GM18520 (cell line): Measurements from ENCODE around the gene SRSF4.
"Not testable (repeated sequence)": the region's sequence is repeated elsewhere in the genome, so short reads cannot be mapped to it uniquely, and the experiment has no call there.

Experiments used
- ATAC-seq: cut with Tn5 transposase; IDR thresholded peaks from one replicate; pipeline ENCODE4 v1.9.1; 2021; ENCODE audit not compliant: unreplicated experiment

SRSF4 gene

DNA sequence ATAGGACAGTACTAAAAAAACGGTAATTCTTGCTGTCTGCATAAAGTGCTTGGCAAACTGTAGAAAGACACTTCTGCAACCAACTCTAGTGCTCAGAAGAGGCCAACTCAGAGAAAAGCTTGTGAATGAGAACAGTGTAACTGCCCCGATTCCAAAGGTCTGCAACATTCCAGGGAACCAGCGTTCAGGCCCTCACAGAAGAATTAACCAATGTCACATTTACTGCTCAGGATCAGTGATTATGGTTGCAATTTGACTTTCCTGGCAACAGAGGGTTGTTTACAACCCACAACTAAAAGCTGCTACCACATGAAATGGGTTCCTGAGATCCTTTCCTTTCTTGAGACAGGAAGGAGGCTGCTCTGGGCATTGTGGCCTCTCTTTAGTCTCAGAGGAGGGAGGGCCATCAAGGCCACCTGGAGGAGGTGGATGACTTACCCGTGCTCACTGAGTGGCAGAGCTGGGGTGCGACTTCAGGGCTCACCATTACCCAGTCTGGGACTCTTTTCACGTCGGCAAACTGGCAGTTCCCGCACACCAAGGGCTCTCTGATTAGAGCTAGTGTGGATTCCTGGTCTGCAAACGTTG, 15.3 kb downstream of the SRSF4 start:
- ATAC-seq = no peak

DNA sequence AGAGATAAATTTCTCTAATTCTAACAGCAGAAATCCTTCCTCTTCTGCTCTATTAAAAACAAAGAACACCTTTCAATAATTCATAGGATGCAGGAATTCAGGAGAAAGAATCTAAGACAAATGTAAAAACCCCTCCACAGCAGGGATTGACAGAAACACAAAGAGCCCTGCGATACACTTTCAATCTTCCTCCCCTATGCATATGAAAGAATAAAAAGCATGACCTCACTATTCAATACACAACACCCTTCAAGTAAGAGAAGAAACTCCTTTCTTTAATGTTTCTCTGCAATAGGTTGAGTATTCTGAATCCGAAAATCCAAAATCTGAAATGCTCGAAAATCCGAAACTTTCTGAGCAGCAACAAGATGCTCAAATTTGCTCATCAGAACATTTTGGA, 17.1 kb downstream of the SRSF4 start:
- ATAC-seq = no peak

DNA sequence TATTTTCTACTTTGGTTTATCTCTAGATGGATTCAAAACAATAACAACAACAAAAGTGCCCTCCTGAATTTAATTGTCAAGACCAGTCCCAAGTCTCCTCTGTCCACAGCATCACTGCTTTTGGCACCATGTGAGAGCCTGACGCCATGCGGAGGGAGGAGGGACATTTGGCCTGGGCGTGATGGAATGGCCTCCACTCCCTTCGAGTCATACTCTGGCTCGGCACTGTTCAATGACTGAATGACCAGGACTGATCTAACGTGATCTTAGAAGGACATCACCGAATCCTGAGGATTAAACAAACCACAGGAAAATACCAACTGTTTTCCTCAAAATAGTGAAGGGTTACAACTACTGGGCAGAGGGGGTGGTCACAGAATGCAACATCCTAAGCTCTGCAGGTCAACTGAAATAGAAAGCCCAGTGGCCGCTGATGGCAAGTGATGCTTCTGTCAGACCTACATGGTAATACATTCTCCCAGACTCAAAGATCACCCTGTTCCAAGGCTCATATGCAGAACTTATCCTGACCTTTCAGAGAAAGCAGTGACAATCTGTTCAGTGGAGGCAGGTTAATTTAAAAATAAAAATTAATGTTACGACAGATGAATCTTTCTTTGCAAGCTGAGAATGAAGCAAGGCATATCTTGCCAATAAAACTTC, 19.1 kb downstream of the SRSF4 start:
- no peak for ATAC-seq

DNA sequence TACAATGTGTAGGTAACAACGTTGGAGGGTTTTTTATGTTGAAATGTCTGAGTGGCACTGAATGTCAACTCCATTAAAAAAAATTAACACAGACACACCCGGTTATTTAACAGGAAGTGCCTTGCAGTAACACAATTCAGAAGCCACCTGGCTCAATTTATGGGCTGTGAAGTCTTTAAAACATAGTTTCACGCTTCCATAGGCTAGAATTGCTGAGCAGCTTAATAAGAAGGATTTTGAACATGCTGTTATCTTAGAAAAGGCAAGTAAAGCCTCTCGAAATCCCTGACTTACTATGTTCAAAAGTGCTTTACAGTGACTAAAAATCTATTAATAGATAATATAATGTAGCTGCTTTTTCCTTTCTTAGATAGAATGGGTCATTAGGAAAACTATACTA, 19.7 kb downstream of the SRSF4 start:
- ATAC-seq = no peak

DNA sequence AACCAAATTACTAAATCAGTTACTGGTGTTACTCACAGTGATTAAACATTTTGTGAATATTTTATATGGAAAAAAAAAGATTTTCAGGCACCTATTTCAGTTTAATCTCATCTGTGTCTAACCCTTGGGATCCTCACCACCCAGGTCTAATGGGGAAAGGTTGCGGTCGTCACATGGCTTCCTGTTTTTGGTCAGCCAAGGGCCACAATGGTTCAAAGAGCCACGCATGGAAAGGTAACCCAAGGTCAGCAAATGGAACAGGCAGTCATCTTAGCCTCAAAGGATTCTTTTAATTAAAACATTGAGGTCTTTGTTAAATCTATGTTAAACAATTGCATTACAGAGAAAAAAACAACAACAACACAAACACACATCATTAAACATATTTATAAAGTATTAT, 21.9 kb downstream of the SRSF4 start:
- no peak for ATAC-seq

DNA sequence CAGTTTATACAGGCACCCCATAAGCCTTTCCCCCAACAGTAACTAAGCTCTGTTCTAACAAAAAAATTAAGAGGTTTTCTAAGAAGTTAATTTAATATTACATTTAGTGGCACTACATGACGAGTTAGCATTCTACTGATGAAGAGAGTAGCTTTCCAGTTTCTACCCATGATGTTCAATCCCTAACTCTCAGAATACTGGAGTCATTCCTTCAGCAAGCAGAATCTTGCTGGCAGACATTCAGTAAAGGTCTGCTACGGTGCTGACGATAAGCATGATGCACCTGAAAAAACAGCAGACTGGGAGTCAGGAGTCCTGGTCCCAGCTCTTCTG, 24.5 kb downstream of the SRSF4 start:
- ATAC-seq = no peak

DNA sequence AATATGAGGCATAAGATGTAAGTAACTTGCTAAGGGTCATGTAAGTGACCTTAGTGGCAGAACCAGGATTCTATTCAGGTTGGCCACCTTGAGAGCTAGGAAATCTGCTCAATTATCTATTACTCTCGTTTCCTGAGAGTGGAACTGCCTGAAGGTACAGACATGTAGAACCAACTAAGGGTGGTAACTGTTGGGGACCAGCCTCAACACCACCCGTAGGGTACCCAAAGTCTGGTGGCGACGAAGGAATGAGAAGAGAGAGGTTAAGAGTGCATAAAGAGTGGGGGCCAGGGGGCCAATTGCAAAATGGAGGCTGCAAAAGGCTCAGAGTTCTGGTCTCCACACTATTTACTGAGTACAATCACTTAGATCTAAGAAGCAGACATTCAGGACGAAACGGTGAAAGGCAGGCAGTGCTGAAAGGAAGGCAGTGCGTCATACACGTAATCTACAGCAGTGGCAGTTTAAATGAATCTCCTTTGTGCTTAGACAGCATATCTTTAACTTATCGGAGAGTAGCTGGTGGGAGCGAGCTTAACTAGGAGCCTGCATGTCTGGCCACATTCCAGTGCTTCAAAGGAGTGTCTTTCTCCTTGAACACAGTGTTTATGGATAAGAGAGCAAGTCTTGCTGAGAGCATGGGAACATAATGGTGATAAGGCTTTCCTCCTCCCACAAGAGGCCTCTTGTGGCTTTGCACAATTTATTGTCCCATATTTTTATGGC, 25.0 kb downstream of the SRSF4 start:
- ATAC-seq = no peak

DNA sequence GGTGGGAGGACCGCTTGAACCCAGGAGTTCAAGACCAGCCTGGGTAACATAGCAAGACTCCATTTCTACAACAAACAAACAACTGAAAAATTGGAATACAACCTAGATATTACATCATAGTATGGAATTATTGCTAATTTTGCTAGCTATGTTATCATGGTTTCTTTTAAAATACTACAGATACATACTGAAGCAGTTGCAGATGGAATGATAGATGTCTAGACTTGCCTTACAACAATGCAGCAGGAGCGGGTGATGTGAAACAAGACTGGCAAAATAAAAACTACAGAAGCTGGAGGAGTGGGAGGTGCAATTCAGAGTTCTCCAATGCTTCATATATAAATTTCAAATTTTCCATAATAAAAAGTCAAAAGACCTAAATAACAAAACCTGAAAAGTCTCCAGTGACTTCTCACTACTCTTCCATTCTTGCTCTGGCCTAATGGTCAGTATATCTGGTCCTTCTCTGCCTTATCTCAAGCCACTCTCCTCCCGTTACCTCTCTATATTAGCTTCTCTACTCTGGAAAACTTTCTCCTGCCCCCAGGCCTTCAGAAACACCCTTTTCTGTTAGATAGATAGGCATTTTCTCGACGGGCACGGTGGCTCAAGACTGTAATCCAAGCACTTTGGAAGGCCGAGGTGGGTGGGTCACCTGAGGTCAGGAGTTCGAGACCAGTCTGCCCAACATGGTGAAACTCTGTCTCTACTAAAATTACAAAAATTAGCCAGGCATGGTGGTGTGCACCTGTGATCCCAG, 29.5 kb downstream of the SRSF4 start:
- ATAC-seq = no peak

DNA sequence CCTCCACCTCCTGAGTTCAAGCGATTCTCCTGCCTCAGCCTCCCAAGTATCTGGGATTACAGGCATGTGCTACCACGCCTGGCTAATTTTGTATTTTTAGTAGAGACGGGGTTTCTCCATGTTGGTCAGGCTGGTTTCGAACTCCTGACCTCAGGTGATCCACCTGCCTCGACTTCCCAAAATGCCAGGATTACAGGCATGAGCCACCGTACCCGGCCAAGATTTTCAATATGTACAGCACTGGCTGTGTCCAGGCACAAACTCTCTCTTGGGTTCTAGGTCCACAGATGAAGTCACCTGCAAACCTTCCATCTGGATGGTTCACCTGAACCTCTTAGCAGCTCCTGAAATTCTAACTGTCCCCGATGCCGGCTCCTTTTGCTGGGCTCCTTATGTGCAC, 31.4 kb downstream of the SRSF4 start:
- ATAC-seq = not testable (repeated sequence)

DNA sequence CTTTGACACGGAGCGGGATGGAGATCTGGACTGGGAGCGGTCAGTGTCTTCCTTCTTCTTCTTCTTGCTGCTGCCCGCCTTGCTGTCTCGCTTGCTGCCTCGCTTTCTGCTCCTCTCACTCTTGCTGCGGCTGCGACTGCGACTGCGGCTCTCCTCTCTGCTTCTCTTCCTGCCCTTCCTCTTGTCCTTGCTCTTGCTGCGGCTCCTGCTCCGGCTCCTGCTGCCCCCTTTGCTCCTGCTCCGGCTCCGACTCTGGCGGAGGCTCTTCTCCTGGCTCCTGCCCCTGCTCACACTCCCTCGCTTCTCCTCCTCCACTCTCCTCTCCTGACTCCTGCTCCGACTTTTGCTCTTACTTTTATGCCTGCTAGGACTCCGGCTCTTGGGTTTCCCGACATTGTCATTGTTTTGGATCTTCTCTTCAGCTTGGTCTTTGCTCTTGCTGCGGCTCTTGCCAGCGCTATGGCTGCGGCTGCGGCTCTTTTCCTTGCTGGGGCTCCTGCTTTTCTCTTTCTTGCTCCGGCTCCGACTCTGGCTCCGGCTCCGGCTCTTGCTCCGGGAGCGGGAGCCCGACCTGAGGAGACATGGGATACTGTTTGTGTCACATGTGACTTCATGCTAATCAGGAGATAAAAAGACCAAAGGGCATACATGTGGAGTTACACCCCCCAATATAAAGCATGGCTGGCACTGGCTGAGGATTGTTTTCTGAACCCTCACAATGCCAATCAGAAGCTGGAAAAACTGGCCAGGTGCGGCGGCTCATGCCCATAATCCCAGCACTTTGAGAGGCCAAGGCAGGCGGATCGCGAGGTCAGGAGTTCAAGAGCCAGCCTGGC, 32.8 kb downstream of the SRSF4 start:
- no peak for ATAC-seq

DNA sequence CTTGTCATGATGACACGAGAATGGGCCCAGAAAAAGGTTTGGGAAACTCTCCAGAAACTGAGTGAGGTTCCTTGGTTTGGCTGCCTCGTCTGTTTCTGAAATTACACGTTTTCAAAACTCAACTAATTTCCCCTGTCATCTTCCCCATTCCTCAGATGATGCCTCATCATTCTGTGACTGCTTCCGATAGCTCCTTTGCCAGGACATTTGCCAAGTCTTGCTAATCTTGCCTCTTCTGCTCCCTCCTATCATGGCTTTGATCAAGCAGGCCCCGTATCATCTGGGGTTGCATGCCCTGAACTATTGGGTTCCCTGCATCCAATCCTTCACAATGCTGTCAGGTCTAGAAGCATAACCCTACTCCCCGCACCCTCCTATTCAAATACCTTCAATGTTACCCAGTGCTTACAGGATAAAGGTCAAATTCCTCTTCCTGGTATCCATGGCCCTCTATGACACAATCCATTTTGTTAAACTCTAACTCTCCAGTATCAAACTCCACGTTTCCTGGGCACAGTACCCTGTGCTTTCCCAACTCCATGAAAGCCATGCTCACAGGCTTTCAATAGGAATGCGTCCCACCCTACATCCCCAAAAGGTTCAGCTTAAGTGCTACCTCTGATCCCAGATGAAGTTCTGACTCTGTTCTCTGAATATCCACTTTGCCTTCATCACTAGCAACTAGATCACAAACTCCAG, 35.8 kb downstream of the SRSF4 start:
- no peak for ATAC-seq

DNA sequence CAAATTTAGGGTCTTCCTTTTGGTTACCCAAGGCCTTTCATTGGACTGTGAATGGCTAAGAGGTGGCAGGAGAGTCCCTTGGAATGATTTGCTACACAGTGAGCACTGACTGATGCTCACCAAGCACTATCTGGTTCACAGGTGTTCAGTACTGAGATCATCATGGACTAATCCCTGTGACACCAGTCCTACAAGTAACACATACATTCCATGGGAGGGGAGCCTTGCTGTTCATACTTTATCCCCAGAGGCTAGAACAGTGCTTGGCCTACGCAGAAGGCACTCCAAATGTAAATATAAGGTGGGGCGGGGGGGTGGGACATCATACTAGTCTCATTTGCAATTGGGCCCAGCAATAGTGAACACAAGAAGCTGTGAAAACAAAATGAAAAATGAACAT, 37.5 kb downstream of the SRSF4 start:
- ATAC-seq = no peak

DNA sequence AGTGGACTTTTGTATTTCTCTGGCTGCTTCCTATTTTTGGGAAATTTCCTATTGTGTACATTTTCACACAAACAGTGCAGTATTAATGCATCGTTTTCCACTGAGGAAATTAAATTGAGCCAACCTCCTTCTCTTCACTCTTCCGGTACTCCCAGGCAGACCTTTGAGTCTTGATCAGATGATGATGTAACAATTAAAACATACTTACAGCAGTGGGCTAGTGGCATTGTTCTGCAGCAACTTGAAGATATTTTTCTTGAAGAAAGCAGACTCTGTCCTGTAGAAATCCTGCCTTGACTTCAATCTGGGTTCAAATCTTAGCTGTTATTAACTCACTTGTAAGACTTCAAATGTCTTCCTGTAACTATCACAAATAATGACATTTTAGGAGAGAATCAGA, 39.0 kb downstream of the SRSF4 start:
- no peak for ATAC-seq

DNA sequence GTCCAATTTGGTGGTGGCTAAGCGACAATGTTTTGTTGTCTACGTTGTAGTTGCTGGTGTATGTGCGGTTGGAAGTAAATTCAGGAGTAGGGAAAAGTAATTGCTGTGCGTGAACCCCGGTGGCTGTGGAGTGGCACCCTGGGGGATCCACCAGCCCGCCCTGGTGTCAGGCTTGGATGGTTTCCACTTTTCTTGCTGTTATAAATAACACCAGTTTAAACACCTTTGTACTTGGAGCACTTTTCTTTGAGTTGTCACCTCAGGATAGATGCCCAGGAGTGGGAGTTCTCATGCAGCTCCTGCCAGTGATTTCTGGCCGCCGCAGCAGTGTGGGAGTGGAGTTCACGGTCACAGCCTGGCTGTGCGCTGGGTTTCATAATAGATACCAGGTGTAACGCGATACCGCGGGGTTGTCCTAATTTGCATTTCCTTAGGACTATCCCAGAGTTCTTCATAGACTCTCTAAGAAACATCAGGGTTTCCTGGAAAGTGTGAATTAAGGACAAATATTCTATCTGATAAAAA, 45.2 kb downstream of the SRSF4 start:
- ATAC-seq = no peak

DNA sequence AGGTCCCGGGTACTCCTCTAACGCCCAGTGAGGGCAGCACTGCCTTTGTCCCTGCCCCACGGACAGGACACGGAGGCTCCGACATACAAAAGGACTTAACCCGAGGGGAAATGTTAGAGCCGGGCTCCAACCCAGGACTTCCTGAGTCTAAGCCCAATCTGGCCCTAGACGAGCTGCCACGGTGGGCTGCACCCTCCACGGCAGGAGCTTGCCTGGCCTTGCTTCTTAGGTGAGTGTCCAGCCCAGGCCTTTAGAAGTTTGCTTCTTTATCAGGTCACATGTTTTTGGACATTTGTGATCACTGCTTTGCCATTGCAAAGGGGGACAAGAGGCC, 47.0 kb downstream of the SRSF4 start:
- ATAC-seq = no peak

DNA sequence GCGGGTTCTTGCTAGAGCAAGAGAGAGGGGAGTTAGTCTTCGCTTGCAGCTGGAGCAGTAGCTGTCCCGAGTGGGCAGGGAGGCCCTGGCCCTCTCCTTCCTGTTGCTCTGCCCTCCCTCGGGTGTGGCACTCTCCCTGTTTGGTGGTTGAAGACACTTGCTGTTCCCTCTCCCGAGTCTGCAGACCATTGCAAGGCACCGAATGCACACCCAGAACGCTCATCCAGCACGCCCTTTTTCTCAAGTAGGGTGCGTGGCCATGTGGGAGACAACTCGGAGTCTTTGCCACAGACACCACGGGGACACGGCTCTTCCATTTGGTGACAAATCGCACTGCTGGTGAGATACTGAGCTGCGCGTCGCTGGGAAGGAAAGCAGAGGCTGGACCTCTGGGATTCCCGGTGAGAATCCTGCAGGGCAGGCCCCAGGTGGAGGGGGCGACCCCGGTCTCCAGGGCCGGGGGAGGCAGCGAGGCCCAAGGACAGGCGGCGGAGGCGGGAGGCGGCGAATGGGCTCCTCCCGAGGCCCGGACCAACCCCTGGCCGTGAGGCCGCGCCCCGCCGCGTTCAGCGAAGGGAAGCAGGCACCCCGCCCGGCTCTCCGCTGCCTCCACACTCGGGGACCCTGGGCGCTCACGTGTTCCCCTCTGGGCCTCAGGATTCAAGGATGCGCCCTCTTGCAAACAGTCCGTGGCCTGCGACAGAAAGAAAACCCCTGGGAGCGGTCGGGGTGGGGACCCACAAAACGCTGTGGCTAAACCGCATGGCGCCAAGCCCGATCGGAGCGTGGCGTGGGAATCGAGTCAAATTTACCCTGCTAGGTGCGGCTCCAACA, 47.6 kb downstream of the SRSF4 start:
- ATAC-seq = no peak

DNA sequence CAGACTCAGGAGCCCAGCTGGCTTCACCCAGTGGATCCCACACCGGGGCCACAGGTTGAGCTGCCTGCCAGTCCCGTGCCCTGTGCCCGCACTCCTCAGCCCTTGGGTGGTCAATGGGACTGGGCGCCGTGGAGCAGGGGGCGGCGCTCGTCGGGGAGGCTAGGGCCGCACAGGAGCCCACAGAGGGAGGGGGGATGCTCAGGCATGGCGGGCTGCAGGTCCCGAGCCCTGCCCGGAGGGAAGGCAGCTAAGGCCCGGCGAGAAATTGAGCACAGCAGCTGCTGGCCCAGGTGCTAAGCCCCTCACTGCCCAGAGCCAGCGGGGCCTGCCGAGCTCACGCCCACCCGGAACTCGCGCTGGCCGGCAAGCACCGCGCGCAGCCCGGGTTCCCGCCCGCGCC, 50.6 kb downstream of the SRSF4 start:
- not testable (repeated sequence) for ATAC-seq

DNA sequence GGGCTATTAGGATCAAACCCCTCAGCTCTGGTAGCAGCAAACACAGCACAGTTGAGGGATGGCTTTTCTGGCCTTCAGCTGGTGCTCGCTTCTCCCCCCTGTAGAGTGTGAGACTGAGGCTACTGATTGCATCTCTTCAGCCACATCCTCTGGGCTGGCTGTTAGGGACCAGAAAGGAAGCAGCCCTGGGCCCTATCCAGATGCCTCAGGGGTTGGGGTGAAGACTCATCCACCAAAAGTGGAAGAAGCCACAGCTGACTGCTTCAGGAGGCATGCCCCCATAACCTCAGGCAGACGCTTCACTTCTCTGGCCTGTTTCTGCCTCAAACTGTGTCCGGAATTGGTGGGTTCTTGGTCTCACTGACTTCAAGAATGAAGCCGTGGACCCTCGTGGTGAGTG, 51.8 kb downstream of the SRSF4 start:
- ATAC-seq = no peak

DNA sequence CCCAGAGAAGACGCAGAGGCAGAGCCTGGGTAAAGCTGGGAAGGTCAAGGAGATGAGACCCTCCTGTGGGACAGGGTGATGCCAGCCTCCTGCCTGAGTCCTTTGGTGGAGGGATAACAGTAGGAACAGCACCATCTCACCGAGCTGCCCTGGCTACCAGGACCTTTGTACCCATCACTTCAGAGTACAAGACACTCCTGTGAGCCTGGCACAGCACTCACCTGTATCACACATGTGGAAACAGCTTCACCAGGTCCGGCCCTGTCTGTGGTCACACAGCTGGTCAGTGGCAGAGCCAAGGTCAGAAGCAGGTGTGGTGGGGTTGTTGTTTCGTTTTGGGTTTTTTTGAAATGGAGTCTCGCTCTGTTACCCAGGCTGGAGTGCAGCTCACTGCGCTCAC, 53.0 kb downstream of the SRSF4 start:
- ATAC-seq = no peak
